HG02610 (cell line): ENCODE measurements around the gene CYP1A1.

ENCODE experiments used
- ATAC-seq: cut with Tn5 transposase; IDR thresholded peaks from one replicate; pipeline ENCODE4 v1.9.1; 2021; ENCODE audit warnings: mild to moderate bottlenecking, moderate library complexity; ENCODE audit not compliant: unreplicated experiment

Gene CYP1A1

GRCh38 chr15:74725225-74725774, at the start of gene CYP1A1:
Gene CYP1A1 (minus strand): TSS chr15:74725528. CDS start chr15:74723097, 2,431 bp downstream.
- ATAC-seq: no peak

- ATAC-seq: no peak
Observed at GRCh38 chr15:74773731-74774252, 48.5 kb upstream of the CYP1A1 start.

- ATAC-seq: no peak
Observed at GRCh38 chr15:74773329-74773728, 48.0 kb upstream of the CYP1A1 start.

- no peak for ATAC-seq
Observed at GRCh38 chr15:74770211-74770903, 45.0 kb upstream of the CYP1A1 start.

DNA sequence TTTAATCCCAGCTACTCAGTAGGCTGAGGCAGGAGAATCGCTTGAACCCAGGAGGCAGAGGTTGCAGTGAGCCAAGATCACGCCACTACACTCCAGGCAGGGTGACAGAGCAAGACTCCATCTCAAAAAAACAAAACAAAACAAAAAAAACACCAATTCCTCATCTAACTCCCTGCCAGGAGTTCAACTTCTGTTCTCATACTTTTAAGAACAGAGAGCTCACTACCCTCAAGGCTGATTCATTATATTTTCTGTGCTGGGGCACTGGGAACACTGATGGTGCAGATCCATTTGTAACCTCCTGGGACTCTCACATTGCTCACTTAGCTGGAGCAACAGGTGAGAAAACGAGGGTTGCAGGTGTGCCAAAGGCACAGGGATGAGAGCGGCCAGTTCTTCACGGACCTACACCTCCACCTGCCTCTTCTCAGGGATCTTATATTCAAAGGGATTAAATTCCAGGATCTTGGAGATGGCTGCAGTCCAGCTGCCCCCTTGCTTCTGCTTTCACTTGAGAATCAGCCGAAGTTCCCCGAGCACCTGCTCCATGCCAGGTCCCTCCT, 44.2 kb upstream of the CYP1A1 start:
- ATAC-seq: no peak

- no peak for ATAC-seq
Observed at GRCh38 chr15:74768771-74769342, 43.5 kb upstream of the CYP1A1 start.

GRCh38 chr15:74768099-74768770, 42.9 kb upstream of the CYP1A1 start:
- no peak for ATAC-seq

GRCh38 chr15:74767167-74768098, 42.1 kb upstream of the CYP1A1 start:
- no peak for ATAC-seq

- no peak for ATAC-seq
Observed at GRCh38 chr15:74763416-74763815, 38.1 kb upstream of the CYP1A1 start.

DNA sequence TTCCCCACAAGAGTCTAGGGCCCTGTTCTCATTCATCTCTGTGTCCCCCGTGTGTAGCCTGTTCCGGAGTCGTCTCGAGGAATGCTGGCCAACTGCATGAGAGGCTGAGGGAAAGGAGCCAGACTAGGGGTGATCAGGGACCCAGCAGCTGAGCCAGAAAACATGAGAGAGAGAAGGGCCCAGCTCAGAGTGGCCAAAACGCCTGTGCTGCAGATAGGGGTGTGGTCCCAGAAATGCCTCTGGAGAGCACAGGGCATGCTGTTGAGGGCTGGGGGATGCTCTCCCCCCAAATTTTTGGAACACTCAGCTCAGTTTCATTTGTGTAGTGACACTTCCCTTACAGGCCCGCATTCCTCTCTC, 37.4 kb upstream of the CYP1A1 start:
- ATAC-seq: no peak

DNA sequence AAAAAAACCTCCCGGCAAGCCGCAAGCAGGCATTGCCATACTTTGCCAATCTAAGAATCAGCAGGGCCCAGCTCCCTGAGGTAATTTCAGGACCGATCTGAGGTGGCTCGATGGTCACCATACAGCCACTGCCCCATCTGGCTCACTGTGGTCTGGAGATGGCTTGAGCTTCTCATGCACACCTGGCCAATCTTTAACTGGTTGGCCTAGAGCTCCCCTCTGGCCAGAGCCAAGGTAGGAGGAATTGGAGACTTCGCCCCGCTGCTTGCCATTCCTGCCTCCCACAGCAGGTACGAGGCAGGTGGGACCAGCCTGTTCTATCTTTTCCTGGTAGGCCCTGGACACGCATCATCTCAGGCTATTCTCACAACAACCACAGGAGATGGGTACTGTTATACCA, 33.4 kb upstream of the CYP1A1 start:
- ATAC-seq: no peak

- no peak for ATAC-seq
Observed at GRCh38 chr15:74754593-74755215, 29.4 kb upstream of the CYP1A1 start.

- no peak for ATAC-seq
Observed at GRCh38 chr15:74752531-74752930, 27.2 kb upstream of the CYP1A1 start.

GRCh38 chr15:74752011-74752410, 26.7 kb upstream of the CYP1A1 start:
- no peak for ATAC-seq

DNA sequence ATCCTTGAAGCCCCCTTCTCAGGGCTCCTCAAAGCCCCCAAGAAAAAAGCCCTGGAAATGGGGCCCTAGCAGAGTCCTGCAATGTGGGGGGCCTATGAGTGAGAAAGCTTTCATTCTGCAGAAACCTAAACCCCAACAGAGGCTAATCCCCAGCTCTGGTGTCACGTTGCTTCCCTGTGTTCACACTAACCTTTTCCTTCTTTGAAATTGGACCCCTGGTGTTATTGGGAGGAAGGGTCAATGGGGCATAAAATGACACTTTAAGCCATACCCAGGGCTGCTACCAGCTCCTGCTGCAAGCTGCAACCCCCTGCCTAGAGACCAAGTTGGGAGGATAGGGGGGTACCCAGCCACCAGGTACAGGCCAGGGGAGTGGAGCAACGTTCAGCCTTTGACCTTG, 25.4 kb upstream of the CYP1A1 start:
- no peak for ATAC-seq

- ATAC-seq: no peak
Observed at GRCh38 chr15:74749832-74750231, 24.5 kb upstream of the CYP1A1 start.

DNA sequence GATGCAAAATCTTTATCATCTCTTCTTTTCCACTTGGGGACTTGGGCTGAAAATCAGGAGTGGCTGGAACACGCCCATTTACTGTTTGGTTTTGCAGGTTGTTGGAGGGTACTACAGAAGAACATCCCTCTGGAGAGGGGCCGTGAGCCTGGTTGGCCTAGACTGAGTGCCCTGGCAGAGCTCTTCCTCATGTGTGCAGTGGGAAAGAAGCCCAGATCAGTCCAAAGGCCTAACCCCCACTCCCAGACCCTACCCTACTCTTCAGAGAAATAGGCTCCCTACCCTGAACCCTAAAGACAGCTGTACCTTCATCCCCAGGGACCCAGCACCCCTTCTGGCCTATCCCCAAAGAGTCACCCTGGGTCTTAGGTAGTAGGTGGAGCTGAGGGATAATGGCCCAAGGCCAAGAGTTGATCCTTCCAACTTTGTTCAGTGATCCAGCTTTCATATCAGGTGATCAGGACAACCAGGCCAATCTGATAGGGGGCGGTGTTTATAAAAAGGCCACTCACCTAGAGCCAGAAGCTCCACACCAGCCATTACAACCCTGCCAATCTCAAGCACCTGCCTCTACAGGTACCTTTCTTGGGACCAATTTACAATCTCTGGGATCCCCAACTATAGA, 23.1 kb upstream of the CYP1A1 start, which contains the start of gene CYP1A2:
Gene CYP1A2, plus strand, starts transcription at position 524 of the 625 bp plus-strand sequence. CDS start 894 bp downstream, outside the sequence.
- no peak for ATAC-seq

- no peak for ATAC-seq
Observed at GRCh38 chr15:74746389-74746788, 21.1 kb upstream of the CYP1A1 start.

DNA sequence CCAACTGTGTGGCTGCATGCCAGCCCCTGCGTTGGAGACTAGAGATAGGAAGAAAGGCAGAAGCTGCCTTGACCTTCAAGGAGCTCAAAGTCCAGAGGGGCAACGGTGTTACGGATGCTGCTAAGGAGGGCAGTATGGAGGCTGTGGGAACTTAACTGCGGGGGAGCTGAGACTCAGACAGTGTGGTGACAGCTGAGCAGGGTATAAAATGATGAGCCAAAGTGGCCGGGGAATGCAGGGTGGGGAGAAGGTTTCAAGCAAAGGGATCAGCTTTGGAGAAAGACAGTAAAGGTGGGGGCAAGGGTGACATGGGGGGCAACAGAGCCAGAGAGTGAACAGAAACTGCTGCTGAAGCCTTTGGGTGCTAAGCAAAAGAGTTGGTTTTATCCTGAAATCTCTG, 17.1 kb upstream of the CYP1A1 start:
- ATAC-seq: no peak
